ENCODE data around the gene ZNF23. TPM values are rescaled to one million over a fixed set of nuclear protein-coding genes. Genes with fewer than 3 reads are reported as not detected.

ZNF23 gene
- total and polyA plus RNA-seq, 10 of the 15 experiments (the other 5 are each of a cell fraction or from before 2014, with no cell fraction given), result 3.6 to 11.5 (median 8.7) TPM

DNA sequence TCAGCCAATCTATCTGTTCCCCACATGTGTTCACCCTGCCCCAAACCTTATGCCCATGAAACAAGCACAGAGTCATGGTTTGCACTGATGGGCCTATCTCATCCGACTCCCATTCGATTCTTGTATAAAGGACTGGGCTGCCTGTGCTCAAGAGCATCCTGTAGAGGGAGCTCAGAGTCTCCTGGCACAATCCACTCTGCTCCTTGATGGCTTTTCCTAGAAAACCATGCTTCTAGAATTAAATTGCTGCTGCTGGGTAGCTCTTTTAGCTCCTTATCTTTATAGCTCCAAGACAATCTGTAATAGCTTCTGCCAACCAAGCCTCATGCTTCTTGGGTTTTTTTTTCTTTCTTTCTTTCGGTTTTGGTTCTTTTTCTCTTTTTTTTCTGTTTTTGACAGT, 17.4 kb upstream of the ZNF23 start (continued):
- TF ChIP-seq, protein P1, sequence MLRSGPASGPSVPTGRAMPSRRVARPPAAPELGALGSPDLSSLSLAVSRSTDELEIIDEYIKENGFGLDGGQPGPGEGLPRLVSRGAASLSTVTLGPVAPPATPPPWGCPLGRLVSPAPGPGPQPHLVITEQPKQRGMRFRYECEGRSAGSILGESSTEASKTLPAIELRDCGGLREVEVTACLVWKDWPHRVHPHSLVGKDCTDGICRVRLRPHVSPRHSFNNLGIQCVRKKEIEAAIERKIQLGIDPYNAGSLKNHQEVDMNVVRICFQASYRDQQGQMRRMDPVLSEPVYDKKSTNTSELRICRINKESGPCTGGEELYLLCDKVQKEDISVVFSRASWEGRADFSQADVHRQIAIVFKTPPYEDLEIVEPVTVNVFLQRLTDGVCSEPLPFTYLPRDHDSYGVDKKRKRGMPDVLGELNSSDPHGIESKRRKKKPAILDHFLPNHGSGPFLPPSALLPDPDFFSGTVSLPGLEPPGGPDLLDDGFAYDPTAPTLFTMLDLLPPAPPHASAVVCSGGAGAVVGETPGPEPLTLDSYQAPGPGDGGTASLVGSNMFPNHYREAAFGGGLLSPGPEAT (IDR thresholded peaks at IDR 0.05; ENCODE audit: low read depth), result no peak
- TF ChIP-seq, protein P2, sequence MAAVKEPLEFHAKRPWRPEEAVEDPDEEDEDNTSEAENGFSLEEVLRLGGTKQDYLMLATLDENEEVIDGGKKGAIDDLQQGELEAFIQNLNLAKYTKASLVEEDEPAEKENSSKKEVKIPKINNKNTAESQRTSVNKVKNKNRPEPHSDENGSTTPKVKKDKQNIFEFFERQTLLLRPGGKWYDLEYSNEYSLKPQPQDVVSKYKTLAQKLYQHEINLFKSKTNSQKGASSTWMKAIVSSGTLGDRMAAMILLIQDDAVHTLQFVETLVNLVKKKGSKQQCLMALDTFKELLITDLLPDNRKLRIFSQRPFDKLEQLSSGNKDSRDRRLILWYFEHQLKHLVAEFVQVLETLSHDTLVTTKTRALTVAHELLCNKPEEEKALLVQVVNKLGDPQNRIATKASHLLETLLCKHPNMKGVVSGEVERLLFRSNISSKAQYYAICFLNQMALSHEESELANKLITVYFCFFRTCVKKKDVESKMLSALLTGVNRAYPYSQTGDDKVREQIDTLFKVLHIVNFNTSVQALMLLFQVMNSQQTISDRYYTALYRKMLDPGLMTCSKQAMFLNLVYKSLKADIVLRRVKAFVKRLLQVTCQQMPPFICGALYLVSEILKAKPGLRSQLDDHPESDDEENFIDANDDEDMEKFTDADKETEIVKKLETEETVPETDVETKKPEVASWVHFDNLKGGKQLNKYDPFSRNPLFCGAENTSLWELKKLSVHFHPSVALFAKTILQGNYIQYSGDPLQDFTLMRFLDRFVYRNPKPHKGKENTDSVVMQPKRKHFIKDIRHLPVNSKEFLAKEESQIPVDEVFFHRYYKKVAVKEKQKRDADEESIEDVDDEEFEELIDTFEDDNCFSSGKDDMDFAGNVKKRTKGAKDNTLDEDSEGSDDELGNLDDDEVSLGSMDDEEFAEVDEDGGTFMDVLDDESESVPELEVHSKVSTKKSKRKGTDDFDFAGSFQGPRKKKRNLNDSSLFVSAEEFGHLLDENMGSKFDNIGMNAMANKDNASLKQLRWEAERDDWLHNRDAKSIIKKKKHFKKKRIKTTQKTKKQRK (IDR thresholded peaks at IDR 0.05; ENCODE audit: low read depth, low read length), result no peak
- TF ChIP-seq HDAC2 (IDR thresholded peaks at IDR 0.05) (no peak), EZH2 (IDR thresholded peaks at IDR 0.05; ENCODE audit: borderline replicate concordance, control insufficient read depth, low read depth, low read length) (no peak), SMARCA5 (IDR thresholded peaks at IDR 0.05) (no peak), MEF2A (IDR thresholded peaks at IDR 0.05; ENCODE audit: insufficient read depth, low read depth, low read length) (no peak), POU2F2 (IDR thresholded peaks at IDR 0.05; ENCODE audit: borderline replicate concordance, low read depth, low read length) (no peak), TARDBP (IDR thresholded peaks at IDR 0.05; ENCODE audit: borderline replicate concordance) (no peak), PAX8 (IDR thresholded peaks at IDR 0.05) (no peak), SREBF1 (IDR thresholded peaks at IDR 0.05; ENCODE audit: low read length) (no peak)
- TF ChIP-seq, protein P3, sequence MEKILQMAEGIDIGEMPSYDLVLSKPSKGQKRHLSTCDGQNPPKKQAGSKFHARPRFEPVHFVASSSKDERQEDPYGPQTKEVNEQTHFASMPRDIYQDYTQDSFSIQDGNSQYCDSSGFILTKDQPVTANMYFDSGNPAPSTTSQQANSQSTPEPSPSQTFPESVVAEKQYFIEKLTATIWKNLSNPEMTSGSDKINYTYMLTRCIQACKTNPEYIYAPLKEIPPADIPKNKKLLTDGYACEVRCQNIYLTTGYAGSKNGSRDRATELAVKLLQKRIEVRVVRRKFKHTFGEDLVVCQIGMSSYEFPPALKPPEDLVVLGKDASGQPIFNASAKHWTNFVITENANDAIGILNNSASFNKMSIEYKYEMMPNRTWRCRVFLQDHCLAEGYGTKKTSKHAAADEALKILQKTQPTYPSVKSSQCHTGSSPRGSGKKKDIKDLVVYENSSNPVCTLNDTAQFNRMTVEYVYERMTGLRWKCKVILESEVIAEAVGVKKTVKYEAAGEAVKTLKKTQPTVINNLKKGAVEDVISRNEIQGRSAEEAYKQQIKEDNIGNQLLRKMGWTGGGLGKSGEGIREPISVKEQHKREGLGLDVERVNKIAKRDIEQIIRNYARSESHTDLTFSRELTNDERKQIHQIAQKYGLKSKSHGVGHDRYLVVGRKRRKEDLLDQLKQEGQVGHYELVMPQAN (conservative IDR thresholded peaks at IDR 0.05), result no peak

All from GM12878 (cell line).